ENCODE results near the gene ZNF668. TPM values are rescaled to one million over a fixed set of nuclear protein-coding genes. Genes with fewer than 3 reads are reported as not detected.
"Not testable (repeated sequence)": the region's sequence is repeated elsewhere in the genome, so short reads cannot be mapped to it uniquely, and the experiment has no call there.

The ZNF668 gene
- total RNA-seq, 1 donor: 10.7 TPM

GRCh38 chr16:31108035-31108793, 34.2 kb upstream of the ZNF668 start, which contains the start of gene BCKDK:
Gene BCKDK, plus strand, starts transcription at chr16:31108386. Its CDS starts 838 bp downstream, at chr16:31109224.
- peak within 1 kb of the TSS; percentile 82 for H3K4me3 ChIP-seq (ENCODE audit: low read length)
- H3K9me3 ChIP-seq (ENCODE audit: low read depth, low read length): no peaks in the 10 kb centered on the region
- H3K27me3 ChIP-seq (ENCODE audit: insufficient read depth, low read length): no peaks in the 10 kb centered on the region
- H3K4me1 ChIP-seq (ENCODE audit: insufficient read depth, low read length): peaks cover 36% of the 10 kb centered on the region

- Histone ChIP-seq H3K27me3 (ENCODE audit: insufficient read depth, low read length) (no peaks in the 10 kb centered on the region), H3K9me3 (ENCODE audit: low read depth, low read length) (no peaks in the 10 kb centered on the region), H3K4me1 (ENCODE audit: insufficient read depth, low read length) (peaks cover 28% of the 10 kb centered on the region), H3K4me3 (ENCODE audit: low read length) (no peak overlapping the region)
Measured at GRCh38 chr16:31107465-31107867, 33.4 kb upstream of the ZNF668 start.

GRCh38 chr16:31106509-31107464, 32.7 kb upstream of the ZNF668 start:
- Histone ChIP-seq H3K9me3 (ENCODE audit: low read depth, low read length) (no peaks in the 10 kb centered on the region), H3K27me3 (ENCODE audit: insufficient read depth, low read length) (no peaks in the 10 kb centered on the region), H3K4me1 (ENCODE audit: insufficient read depth, low read length) (peaks cover 25% of the 10 kb centered on the region), H3K4me3 (ENCODE audit: low read length) (no peak overlapping the region)

- no peaks in the 10 kb centered on the region for H3K9me3 ChIP-seq (ENCODE audit: low read depth, low read length)
- no peaks in the 10 kb centered on the region for H3K27me3 ChIP-seq (ENCODE audit: insufficient read depth, low read length)
- peaks cover 25% of the 10 kb centered on the region for H3K4me1 ChIP-seq (ENCODE audit: insufficient read depth, low read length)
- no peak overlapping the region for H3K4me3 ChIP-seq (ENCODE audit: low read length)
Measured at GRCh38 chr16:31105677-31106213, 31.7 kb upstream of the ZNF668 start.

DNA sequence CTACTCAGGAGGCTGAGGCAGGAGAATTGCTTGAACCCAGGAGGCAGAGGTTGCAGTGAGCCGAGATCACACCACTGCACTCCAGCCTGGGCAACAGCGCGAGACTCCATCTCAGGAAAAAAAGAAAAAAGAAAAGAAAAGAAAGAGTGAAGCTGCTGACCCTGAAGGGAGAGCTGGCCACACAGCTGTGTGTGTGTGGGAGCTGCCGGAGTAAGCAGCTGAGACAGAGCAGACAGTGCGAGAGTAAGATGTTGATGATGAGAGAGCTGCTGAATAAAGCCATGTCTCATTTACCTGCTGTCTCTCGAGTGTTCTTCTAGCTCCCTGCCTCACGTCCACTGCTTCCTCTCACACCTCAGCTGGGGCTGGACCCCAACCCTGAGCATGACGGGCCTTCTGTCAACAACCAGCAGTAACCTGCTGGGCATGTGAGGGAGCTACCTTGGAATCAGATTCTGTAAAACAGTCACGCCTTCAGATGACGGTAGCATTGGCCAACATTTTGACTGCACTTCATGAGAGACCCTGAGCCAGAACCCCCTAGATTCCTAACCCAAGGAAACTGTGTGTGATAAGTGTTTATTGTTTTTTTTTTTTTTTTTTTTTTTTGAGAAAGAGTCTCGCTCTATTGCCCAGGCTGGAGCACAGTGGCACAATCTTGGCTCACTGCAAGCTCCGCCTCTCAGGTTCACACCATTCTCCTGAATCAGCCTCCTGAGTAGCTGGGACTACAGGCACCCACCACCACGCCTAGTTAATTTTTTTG, 27.0 kb upstream of the ZNF668 start:
- H3K4me1 ChIP-seq (ENCODE audit: insufficient read depth, low read length); H3K27me3 ChIP-seq (ENCODE audit: insufficient read depth, low read length); H3K4me3 ChIP-seq (ENCODE audit: low read length); H3K9me3 ChIP-seq (ENCODE audit: low read depth, low read length): not testable (repeated sequence)

GRCh38 chr16:31099860-31100638, 26.0 kb upstream of the ZNF668 start:
- no peak overlapping the region for H3K4me3 ChIP-seq (ENCODE audit: low read length)
- peaks cover 9% of the 10 kb centered on the region for H3K4me1 ChIP-seq (ENCODE audit: insufficient read depth, low read length)

DNA sequence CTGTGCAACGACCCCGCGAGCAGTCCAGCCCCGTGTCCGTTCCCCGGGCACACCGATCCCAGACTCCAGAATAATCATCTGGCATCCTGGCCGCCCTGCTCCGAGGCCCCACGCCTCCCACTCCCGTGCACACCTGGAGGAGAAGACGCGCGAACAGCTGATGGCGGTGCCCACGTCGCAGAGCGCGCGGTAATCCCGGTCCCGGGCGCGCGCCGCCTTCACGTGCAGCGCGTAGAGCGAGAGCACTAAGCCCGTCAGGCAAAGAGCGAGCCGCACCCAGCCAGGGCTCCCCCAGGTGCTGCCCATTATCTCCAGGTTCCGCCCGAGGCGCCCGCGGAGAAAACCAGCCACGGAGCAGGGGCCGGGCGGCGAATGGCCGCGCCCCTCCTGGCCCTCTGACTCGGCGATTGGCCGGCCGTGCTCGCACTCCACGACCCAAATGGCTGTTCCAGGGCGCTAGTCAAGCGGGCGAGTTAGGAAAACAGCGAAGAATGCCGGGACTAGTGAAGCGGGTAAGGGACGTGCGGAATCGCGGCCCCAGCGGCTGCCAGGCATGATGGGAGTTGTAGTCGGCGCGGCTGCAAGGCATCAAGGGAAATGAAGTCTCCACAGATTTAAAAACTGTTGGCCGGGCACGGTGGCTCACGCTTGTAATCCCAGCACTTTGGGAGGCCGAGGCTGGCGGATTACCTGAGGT, 20.5 kb upstream of the ZNF668 start, which contains the start of gene VKORC1:
Gene VKORC1 (minus strand): TSS at position 374 of the 697 bp plus-strand sequence. CDS start 68 bp downstream, at position 306.
- Histone ChIP-seq H3K4me3 (ENCODE audit: low read length) (peak within 1 kb of the TSS; percentile 80), H3K4me1 (ENCODE audit: insufficient read depth, low read length) (peaks cover 24% of the 10 kb centered on the region), H3K9me3 (ENCODE audit: low read depth, low read length) (no peaks in the 10 kb centered on the region), H3K27me3 (ENCODE audit: insufficient read depth, low read length) (no peaks in the 10 kb centered on the region)

More at GRCh38 chr16:31099860-31100638, 26.0 kb upstream of the ZNF668 start:
- Histone ChIP-seq H3K27me3 (ENCODE audit: insufficient read depth, low read length) (no peaks in the 10 kb centered on the region), H3K9me3 (ENCODE audit: low read depth, low read length) (no peaks in the 10 kb centered on the region)

DNA sequence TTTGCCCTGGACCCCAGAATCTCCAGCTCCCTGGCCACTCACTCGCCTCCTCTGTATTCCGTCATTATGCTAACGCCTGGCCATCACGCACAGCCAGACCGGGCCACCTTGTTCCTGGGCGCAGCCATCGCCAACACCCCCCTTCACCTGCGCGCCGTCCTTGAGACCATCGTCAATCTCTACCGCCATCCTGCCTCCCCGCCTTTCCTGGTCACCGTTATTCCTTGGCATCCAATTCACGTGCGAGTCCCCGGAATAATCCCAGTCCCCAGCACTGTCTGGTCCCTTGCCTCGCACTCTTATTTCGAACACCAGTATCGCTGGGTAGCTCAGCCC, 20.0 kb upstream of the ZNF668 start:
- Histone ChIP-seq H3K4me3 (ENCODE audit: low read length) (peak overlapping the region; percentile 80), H3K27me3 (ENCODE audit: insufficient read depth, low read length) (no peaks in the 10 kb centered on the region), H3K9me3 (ENCODE audit: low read depth, low read length) (no peaks in the 10 kb centered on the region), H3K4me1 (ENCODE audit: insufficient read depth, low read length) (peaks cover 24% of the 10 kb centered on the region)

GRCh38 chr16:31093132-31093703, 19.2 kb upstream of the ZNF668 start:
- Histone ChIP-seq H3K9me3 (ENCODE audit: low read depth, low read length) (no peaks in the 10 kb centered on the region), H3K27me3 (ENCODE audit: insufficient read depth, low read length) (no peaks in the 10 kb centered on the region), H3K4me1 (ENCODE audit: insufficient read depth, low read length) (peaks cover 24% of the 10 kb centered on the region), H3K4me3 (ENCODE audit: low read length) (no peak overlapping the region)

DNA sequence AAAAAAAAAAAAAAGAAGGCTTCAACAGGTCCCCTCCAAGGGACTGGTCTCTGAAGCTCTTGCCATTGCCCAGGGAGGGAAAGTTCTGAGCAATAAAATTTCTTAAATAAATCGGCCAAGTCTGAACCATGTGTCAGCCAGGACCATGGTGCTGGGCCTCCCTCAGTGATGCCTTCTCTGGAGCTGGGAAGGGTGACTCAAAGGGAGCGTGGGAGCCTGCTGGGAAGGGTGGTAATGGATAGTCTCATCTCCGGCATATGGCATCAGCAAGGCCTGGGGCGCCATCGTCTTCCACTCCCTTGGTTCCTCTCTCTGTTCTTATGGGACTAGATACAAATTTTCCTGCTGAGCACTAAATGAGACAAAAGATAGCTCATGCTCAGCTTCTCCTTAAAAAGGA, 18.3 kb upstream of the ZNF668 start:
- Histone ChIP-seq H3K4me3 (ENCODE audit: low read length) (no peak overlapping the region), H3K4me1 (ENCODE audit: insufficient read depth, low read length) (peaks cover 24% of the 10 kb centered on the region), H3K9me3 (ENCODE audit: low read depth, low read length) (no peaks in the 10 kb centered on the region), H3K27me3 (ENCODE audit: insufficient read depth, low read length) (no peaks in the 10 kb centered on the region)

- peaks cover 20% of the 10 kb centered on the region for H3K4me1 ChIP-seq (ENCODE audit: insufficient read depth, low read length)
- H3K9me3 ChIP-seq (ENCODE audit: low read depth, low read length): no peaks in the 10 kb centered on the region
Measured at GRCh38 chr16:31090540-31090939, 16.5 kb upstream of the ZNF668 start.

GRCh38 chr16:31089199-31089598, 15.2 kb upstream of the ZNF668 start:
- H3K4me1 ChIP-seq (ENCODE audit: insufficient read depth, low read length): peaks cover 11% of the 10 kb centered on the region
- no peaks in the 10 kb centered on the region for H3K9me3 ChIP-seq (ENCODE audit: low read depth, low read length)
- no peak overlapping the region for H3K4me3 ChIP-seq (ENCODE audit: low read length)
- no peaks in the 10 kb centered on the region for H3K27me3 ChIP-seq (ENCODE audit: insufficient read depth, low read length)

More at GRCh38 chr16:31090540-31090939, 16.5 kb upstream of the ZNF668 start:
- no peak overlapping the region for H3K4me3 ChIP-seq (ENCODE audit: low read length)
- no peaks in the 10 kb centered on the region for H3K27me3 ChIP-seq (ENCODE audit: insufficient read depth, low read length)

GRCh38 chr16:31088459-31089183, 14.6 kb upstream of the ZNF668 start, which contains the start of gene PRSS53:
Gene PRSS53, minus strand, starts transcription at chr16:31088943. Its CDS starts 134 bp downstream, at chr16:31088809.
- Histone ChIP-seq H3K27me3 (ENCODE audit: insufficient read depth, low read length) (no peaks in the 10 kb centered on the region), H3K9me3 (ENCODE audit: low read depth, low read length) (no peaks in the 10 kb centered on the region), H3K4me3 (ENCODE audit: low read length) (no peak within 1 kb of the TSS), H3K4me1 (ENCODE audit: insufficient read depth, low read length) (peaks cover 5% of the 10 kb centered on the region)
